Brain microvascular endothelial cell (primary cell): Measurements from ENCODE around the gene CACNA2D3.

Experiments
- DNase-seq: peaks from one replicate; pipeline ENCODE4 v3.0.0-alpha.2; 2020
- H3K27ac ChIP-seq: fragments of 250-450 bp; sonication (Bioruptor Pico); 2 replicates; pipeline ENCODE4 v1.5.1; 2020; ENCODE audit warnings: mild to moderate bottlenecking, moderate library complexity
- H3K27me3 ChIP-seq: fragments of 250-450 bp; sonication (Bioruptor Pico); replicated peaks from 2 replicates; pipeline ENCODE4 v1.5.1; 2020; ENCODE audit warnings: mild to moderate bottlenecking
- H3K36me3 ChIP-seq: fragments of 250-450 bp; sonication (Bioruptor Pico); replicated peaks from 2 replicates; pipeline ENCODE4 v1.5.1; 2020; ENCODE audit warnings: mild to moderate bottlenecking
- H3K4me3 ChIP-seq: 2 replicates; pipeline ENCODE4 v1.5.1; 2011; ENCODE audit warnings: low read depth, mild to moderate bottlenecking, control low read depth, low read length, moderate library complexity
- CTCF ChIP-seq: IDR thresholded peaks from 2 replicates; pipeline ENCODE4 v1.5.1; 2011; ENCODE audit warnings: low read depth, mild to moderate bottlenecking, moderate library complexity, low read length, control low read depth, inconsistent platforms; ENCODE audit errors: missing control alignments
- in situ Hi-C: cut with HindIII; loops from 2 replicates; pipeline ENCODE4 v1.10.0; 2017; ENCODE audit warnings: low sequenced_read_pairs, low pct_ligation_motif_present

CACNA2D3 gene

DNA sequence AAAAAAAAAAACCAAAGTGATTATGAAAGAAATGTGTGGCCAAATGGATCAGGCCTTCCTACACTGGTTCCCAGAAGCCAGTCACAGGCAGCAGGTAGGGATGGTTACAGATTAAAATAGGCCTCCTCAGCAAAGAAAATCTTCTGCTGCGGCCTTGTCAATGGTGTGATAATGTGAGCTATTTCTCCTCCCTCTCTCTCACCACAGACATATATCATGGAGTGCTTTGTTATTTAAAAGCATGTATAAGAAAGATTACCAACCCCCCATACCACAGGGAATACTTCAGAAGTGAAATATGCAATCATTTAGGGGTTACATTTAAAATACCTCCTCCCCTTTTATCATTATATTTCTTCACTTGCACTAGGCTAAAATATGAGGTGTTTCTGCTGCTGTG is 837.7 kb downstream of the CACNA2D3 start:
- no peaks in the 10 kb centered on the region for H3K27me3 ChIP-seq
- TF ChIP-seq CTCF, result no peak
- no peak for DNase-seq
- H3K4me3 ChIP-seq, result no peak overlapping the region
- H3K27ac ChIP-seq, result no peak overlapping the region
- in situ Hi-C loops, result loop anchor here (25.0 kb wide), 1 partner anchor 527 kb away; the partner anchor contains the start of gene WNT5A
- no peaks in the 10 kb centered on the region for H3K36me3 ChIP-seq

- no peak for DNase-seq
- in situ Hi-C loops, result loop anchor here (25.0 kb wide), 1 partner anchor 527 kb away; the partner anchor contains the start of gene WNT5A
- H3K27ac ChIP-seq, result no peak overlapping the region
- no peak for TF ChIP-seq CTCF
- no peaks in the 10 kb centered on the region for H3K27me3 ChIP-seq
- H3K36me3 ChIP-seq, result no peaks in the 10 kb centered on the region
- no peak overlapping the region for H3K4me3 ChIP-seq
These were observed 838.3 kb downstream of the CACNA2D3 start for GRCh38 chr3:54960701-54961100.

DNA sequence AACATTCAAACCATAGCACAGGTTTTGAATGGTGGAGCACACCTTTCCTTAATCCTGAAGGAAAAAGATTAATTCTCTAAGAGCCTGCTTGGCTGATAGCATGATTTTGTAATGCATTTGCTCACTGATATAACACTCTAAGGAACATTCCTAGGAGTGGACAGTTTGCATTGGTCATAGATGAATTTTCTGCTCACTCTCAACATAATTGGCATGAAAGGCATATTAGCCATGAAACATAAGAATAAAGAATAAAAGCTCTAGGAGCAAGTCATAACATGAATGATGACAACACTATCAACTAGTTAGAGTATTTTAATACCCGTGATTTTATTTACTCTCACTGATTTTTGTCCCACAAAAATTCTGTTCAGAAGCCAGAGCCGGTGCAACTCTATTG is 839.8 kb downstream of the CACNA2D3 start:
- no peaks in the 10 kb centered on the region for H3K27me3 ChIP-seq
- in situ Hi-C loops, result loop anchor here (25.0 kb wide), 1 partner anchor 525 kb away; the partner anchor contains the start of gene WNT5A
- H3K4me3 ChIP-seq, result no peak overlapping the region
- no peak overlapping the region for H3K27ac ChIP-seq
- no peaks in the 10 kb centered on the region for H3K36me3 ChIP-seq
- TF ChIP-seq CTCF, result no peak
- no peak for DNase-seq

- DNase-seq, result no peak
- Histone ChIP-seq H3K27me3 (no peaks in the 10 kb centered on the region), H3K27ac (no peak overlapping the region), H3K4me3 (no peak overlapping the region), H3K36me3 (no peaks in the 10 kb centered on the region)
- in situ Hi-C loops, result loop anchor here (25.0 kb wide), 1 partner anchor 524 kb away; the partner anchor contains the start of gene WNT5A
- TF ChIP-seq CTCF, result no peak
These were observed 841.3 kb downstream of the CACNA2D3 start for GRCh38 chr3:54963641-54964040.

DNA sequence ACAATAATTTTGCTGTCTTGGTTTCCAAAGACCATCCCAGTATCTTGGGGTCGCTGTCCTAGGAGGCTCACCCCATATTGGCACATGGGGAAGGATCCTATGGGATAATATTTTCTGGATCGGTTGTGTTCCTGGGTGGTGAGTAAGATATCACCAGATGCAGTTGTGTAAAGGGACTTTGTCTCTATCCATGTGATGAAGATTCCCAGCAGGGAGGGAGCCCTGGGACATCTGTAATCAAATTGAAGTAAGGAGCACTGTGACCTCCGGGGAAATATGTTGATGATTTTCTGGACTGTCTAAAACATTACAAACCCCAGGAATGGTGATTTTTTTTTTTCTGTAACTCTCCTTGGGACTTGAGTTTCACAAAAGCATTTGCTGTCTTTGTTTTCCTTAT is 841.7 kb downstream of the CACNA2D3 start:
- H3K27me3 ChIP-seq, result no peaks in the 10 kb centered on the region
- no peak for TF ChIP-seq CTCF
- no peaks in the 10 kb centered on the region for H3K36me3 ChIP-seq
- no peak overlapping the region for H3K27ac ChIP-seq
- DNase-seq, result no peak
- in situ Hi-C loops, result loop anchor here (25.0 kb wide), 1 partner anchor 523 kb away; the partner anchor contains the start of gene WNT5A
- no peak overlapping the region for H3K4me3 ChIP-seq

DNA sequence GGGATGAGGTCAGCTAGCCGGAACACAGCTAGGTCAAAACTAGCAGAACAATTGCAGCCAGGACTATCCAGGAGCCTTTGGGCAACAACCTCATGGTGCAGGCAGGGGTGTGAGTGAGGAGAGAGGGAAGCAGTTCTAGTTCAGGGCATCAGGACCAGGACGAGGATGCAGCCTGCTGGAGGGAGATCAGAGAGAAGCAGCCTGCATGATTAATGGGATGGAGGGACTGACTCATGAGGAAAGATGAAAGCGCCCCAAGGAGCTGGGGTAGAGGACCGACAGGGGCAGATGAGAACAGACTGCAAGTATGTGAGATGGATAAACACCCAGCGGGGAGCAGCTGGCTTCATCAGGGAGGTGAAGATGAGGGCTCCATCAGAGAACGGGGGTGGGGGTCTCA is 843.4 kb downstream of the CACNA2D3 start:
- Histone ChIP-seq H3K27me3 (no peaks in the 10 kb centered on the region), H3K36me3 (no peaks in the 10 kb centered on the region), H3K4me3 (no peak overlapping the region), H3K27ac (peak overlapping the region; percentile 75)
- TF ChIP-seq CTCF, result peak; percentile 13
- peak; percentile 85 for DNase-seq
- in situ Hi-C loops, result loop anchor here (25.0 kb wide), 1 partner anchor 522 kb away; the partner anchor contains the start of gene WNT5A
